ENCODE results near the gene KCNG1.
A peak's percentile ranks its signal among the peaks of the same experiment; 100 is the strongest.

Gene KCNG1

DNA sequence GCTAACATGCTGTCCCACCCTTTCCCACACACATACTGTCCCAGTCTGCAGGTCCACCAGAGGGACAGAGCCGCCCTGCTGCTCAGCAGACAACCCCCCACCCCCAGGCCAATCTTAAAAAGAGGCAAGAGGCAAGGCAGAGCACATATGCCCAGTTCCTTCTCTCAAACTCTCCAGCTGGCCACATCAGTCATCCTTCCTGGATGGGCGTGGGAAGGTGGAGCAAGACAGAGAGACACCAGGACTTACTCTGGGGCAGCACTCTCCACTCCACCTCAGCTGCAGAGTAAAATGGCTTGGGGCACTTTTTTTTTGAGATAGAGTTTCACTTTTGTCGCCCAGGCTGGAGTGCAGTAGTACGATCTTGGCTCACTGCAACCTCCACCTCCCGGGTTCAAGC, 53.5 kb downstream of the KCNG1 start:
- DNase-seq, result no peak
- CTCF ChIA-PET, result no interaction called here
- H3K4me3 ChIP-seq (ENCODE audit: control insufficient read depth in 1 of 7, extremely low read depth in 1 of 7, insufficient read depth in 4 of 7, low read depth in 2 of 7, low read length in 6 of 7), result no peak overlapping the region
- POLR2A ChIA-PET, result no interaction called here
- no peaks in the 10 kb centered on the region for H3K9me3 ChIP-seq (ENCODE audit: control extremely low read depth in 1 of 5, control insufficient read depth in 4 of 5, insufficient read depth in 2 of 5, low read depth in 1 of 5, low read length in 4 of 5)
- H3K36me3 ChIP-seq (ENCODE audit: control insufficient read depth in 4 of 4, insufficient read depth in 4 of 4, low read length in 3 of 4), result no peaks in the 10 kb centered on the region
- H3K27me3 ChIP-seq (replicated peaks in 2 of 5; ENCODE audit: control insufficient read depth in 4 of 5, insufficient read depth in 5 of 5, low read length in 4 of 5), result peaks cover 0 to 11% (median 4%) of the 10 kb centered on the region in 5 experiments
- H3K4me1 ChIP-seq (ENCODE audit: control extremely low read depth in 1 of 4, control insufficient read depth in 4 of 4, insufficient read depth in 4 of 4, low read length in 3 of 4), result no peaks in the 10 kb centered on the region
- WGBS (ENCODE audit: insufficient coverage), result 100% methylated on average over 3 of the region's 5 CpGs
- H3K27ac ChIP-seq (ENCODE audit: insufficient read depth in 1 of 2, low read depth in 1 of 2, low read length in 2 of 2, poor library complexity in 1 of 2, severe bottlenecking in 2 of 2), result no peak overlapping the region

DNA sequence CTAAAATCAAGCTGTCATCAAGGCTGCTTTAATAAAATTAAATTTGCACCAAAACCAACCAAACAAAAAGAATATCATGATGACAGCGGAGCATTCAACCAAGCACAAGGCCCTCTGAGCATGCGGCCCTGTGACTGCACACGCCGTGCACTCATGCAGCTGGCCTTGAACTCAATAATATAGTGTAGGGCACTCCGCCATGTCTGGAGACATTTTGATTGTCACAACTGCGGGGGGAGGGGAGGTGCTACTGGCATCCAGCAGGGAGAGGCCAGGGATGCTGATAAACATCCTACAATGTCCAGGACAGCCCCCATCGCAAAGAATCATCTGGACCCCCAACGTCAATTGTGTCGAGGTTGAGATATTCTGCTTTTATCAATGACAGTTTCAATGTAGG, 54.6 kb downstream of the KCNG1 start:
- CTCF ChIA-PET, result interaction anchor here (2.0 kb wide), 1 partner anchor 13 kb away, joined by 9 read pairs; no protein-coding TSS in a partner anchor
- no peak overlapping the region for H3K4me3 ChIP-seq (ENCODE audit: control insufficient read depth in 1 of 7, extremely low read depth in 1 of 7, insufficient read depth in 4 of 7, low read depth in 2 of 7, low read length in 6 of 7)
- POLR2A ChIA-PET, result interaction anchor here (1.3 kb wide), 1 partner anchor 10 kb away, joined by 4 read pairs; the partner anchor contains the start of genes DPM1 and MOCS3
- DNase-seq, result no peak
- H3K4me1 ChIP-seq (ENCODE audit: control extremely low read depth in 1 of 4, control insufficient read depth in 4 of 4, insufficient read depth in 4 of 4, low read length in 3 of 4), result no peaks in the 10 kb centered on the region
- H3K27ac ChIP-seq (ENCODE audit: insufficient read depth in 1 of 2, low read depth in 1 of 2, low read length in 2 of 2, poor library complexity in 1 of 2, severe bottlenecking in 2 of 2), result no peak overlapping the region
- H3K9me3 ChIP-seq (ENCODE audit: control extremely low read depth in 1 of 5, control insufficient read depth in 4 of 5, insufficient read depth in 2 of 5, low read depth in 1 of 5, low read length in 4 of 5), result no peaks in the 10 kb centered on the region
- H3K36me3 ChIP-seq (ENCODE audit: control insufficient read depth in 4 of 4, insufficient read depth in 4 of 4, low read length in 3 of 4), result no peaks in the 10 kb centered on the region
- 90% methylated on average over 8 of the region's 9 CpGs for whole genome bisulfite sequencing (ENCODE audit: insufficient coverage)
- peaks cover 0 to 11% (median 4%) of the 10 kb centered on the region in 5 experiments for H3K27me3 ChIP-seq (replicated peaks in 2 of 5; ENCODE audit: control insufficient read depth in 4 of 5, insufficient read depth in 5 of 5, low read length in 4 of 5)

DNA sequence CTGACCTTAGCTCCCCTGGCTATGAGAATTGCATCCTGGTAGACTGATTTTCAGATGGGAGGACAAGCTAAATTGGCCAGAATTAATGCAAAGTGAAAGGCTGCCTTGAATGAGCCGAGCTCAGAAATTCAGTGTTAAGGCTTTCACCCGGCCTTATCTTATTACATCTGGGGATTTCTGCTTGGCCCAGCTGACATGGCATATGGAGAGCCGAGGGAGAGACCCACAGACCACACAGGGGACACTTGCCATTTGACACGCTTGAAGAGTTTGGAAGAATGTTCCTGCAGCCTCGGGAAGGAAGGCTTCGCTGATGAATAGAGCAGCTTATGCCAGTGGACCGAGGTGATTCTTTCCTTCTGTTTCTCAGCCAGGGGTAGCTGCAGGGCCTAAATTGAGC, 55.3 kb downstream of the KCNG1 start:
- peaks cover 0 to 11% (median 4%) of the 10 kb centered on the region in 5 experiments for H3K27me3 ChIP-seq (replicated peaks in 2 of 5; ENCODE audit: control insufficient read depth in 4 of 5, insufficient read depth in 5 of 5, low read length in 4 of 5)

DNA sequence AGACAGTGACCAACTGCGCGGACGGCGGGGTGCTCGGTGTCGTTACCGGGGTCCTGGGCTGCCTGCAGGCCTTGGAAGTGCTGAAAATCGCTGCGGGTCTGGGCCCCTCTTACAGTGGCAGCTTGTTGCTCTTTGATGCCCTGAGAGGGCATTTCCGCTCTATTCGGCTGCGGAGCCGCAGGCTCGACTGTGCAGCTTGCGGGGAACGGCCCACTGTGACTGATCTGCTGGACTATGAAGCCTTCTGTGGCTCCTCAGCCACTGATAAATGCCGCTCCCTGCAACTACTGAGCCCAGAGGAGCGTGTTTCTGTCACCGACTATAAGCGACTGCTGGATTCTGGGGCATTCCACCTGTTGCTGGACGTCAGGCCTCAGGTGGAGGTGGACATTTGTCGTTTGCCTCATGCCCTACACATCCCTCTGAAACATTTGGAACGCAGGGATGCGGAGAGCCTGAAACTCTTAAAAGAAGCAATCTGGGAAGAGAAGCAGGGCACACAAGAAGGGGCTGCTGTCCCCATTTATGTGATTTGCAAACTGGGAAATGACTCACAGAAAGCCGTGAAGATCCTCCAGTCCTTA, 63.3 kb downstream of the KCNG1 start:
- H3K27ac ChIP-seq (ENCODE audit: insufficient read depth in 1 of 2, low read depth in 1 of 2, low read length in 2 of 2, poor library complexity in 1 of 2, severe bottlenecking in 2 of 2), result peak overlapping the region in 1 of 2 experiments; percentile 100
- peak in 1 of 3 donors; percentile 28 for DNase-seq
- H3K9me3 ChIP-seq (ENCODE audit: control extremely low read depth in 1 of 5, control insufficient read depth in 4 of 5, insufficient read depth in 2 of 5, low read depth in 1 of 5, low read length in 4 of 5), result no peaks in the 10 kb centered on the region
- H3K27me3 ChIP-seq (replicated peaks in 2 of 5; ENCODE audit: control insufficient read depth in 4 of 5, insufficient read depth in 5 of 5, low read length in 4 of 5), result no peaks in the 10 kb centered on the region
- H3K4me3 ChIP-seq (ENCODE audit: control insufficient read depth in 1 of 7, extremely low read depth in 1 of 7, insufficient read depth in 4 of 7, low read depth in 2 of 7, low read length in 6 of 7), result peak overlapping the region; percentile 83 to 98 (median 94)
- H3K4me1 ChIP-seq (ENCODE audit: control extremely low read depth in 1 of 4, control insufficient read depth in 4 of 4, insufficient read depth in 4 of 4, low read length in 3 of 4), result peaks cover 9 to 26% (median 24%) of the 10 kb centered on the region in 4 experiments
- peaks cover 6 to 19% (median 12%) of the 10 kb centered on the region in 4 experiments for H3K36me3 ChIP-seq (ENCODE audit: control insufficient read depth in 4 of 4, insufficient read depth in 4 of 4, low read length in 3 of 4)
- 72% methylated on average over 25 of the region's 25 CpGs for WGBS (ENCODE audit: insufficient coverage)
- CTCF ChIA-PET, result interaction anchor here (1.2 kb wide), 1 partner anchor 22 kb away, joined by 6 read pairs; no protein-coding TSS in a partner anchor
- POLR2A ChIA-PET, result interaction anchor here (3.0 kb wide), 1 partner anchor 28 kb away, joined by 20 read pairs; the partner anchor contains the start of gene ADNP

More for the DNA sequence above, 55.3 kb downstream of the KCNG1 start:
- no peaks in the 10 kb centered on the region for H3K36me3 ChIP-seq (ENCODE audit: control insufficient read depth in 4 of 4, insufficient read depth in 4 of 4, low read length in 3 of 4)
- H3K27ac ChIP-seq (ENCODE audit: insufficient read depth in 1 of 2, low read depth in 1 of 2, low read length in 2 of 2, poor library complexity in 1 of 2, severe bottlenecking in 2 of 2), result no peak overlapping the region
- no peaks in the 10 kb centered on the region for H3K4me1 ChIP-seq (ENCODE audit: control extremely low read depth in 1 of 4, control insufficient read depth in 4 of 4, insufficient read depth in 4 of 4, low read length in 3 of 4)
- CTCF ChIA-PET, result interaction anchor here (2.0 kb wide), 1 partner anchor 13 kb away, joined by 9 read pairs; no protein-coding TSS in a partner anchor
- DNase-seq, result no peak
- no peaks in the 10 kb centered on the region for H3K9me3 ChIP-seq (ENCODE audit: control extremely low read depth in 1 of 5, control insufficient read depth in 4 of 5, insufficient read depth in 2 of 5, low read depth in 1 of 5, low read length in 4 of 5)
- H3K4me3 ChIP-seq (ENCODE audit: control insufficient read depth in 1 of 7, extremely low read depth in 1 of 7, insufficient read depth in 4 of 7, low read depth in 2 of 7, low read length in 6 of 7), result no peak overlapping the region
- POLR2A ChIA-PET, result interaction anchor here (1.3 kb wide), 1 partner anchor 9 kb away, joined by 4 read pairs; the partner anchor contains the start of genes DPM1 and MOCS3
- 71% methylated on average over 7 of the region's 7 CpGs for WGBS (ENCODE audit: insufficient coverage)

DNA sequence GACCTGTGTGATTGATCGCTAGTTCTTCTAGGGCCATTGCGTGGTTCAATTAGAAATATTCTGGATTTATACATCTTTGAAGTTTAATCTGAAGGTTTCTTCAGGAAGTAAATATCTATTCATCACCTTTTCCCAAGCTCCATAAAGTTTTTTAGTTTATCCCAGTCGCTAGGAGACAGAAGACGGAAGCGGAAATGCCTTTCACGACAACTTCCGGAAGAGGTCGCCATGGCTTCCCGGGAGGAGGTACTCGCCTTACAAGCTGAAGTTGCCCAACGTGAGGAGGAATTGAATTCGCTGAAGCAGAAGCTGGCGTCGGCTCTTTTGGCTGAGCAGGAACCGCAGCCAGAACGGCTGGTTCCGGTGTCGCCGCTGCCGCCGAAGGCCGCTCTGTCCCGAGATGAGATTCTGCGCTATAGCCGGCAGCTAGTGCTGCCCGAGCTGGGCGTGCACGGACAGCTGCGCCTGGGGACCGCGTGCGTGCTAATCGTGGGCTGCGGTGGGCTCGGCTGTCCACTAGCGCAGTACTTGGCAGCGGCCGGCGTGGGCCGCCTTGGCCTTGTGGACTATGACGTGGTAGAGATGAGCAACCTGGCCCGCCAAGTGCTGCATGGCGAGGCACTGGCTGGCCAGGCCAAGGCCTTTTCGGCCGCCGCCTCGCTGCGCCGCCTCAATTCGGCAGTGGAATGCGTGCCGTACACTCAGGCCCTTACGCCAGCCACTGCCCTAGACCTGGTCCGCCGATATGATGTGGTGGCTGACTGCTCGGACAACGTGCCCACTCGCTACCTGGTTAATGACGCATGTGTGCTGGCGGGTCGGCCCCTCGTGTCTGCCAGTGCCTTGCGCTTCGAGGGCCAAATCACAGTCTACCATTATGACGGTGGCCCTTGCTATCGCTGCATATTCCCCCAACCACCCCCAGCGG, 64.0 kb downstream of the KCNG1 start, which contains the start of gene MOCS3:
TSS of gene MOCS3 (plus strand) at position 204 of the 928 bp plus-strand sequence. CDS start at position 229, 25 bp downstream.
- POLR2A ChIA-PET, result interaction anchor here (0.6 to 3.0 kb wide), 5 partner anchors 9 to 165 kb away, joined by 3 to 20 read pairs (median 6); partner anchors contain the start of genes ADNP and BCAS4

DNA sequence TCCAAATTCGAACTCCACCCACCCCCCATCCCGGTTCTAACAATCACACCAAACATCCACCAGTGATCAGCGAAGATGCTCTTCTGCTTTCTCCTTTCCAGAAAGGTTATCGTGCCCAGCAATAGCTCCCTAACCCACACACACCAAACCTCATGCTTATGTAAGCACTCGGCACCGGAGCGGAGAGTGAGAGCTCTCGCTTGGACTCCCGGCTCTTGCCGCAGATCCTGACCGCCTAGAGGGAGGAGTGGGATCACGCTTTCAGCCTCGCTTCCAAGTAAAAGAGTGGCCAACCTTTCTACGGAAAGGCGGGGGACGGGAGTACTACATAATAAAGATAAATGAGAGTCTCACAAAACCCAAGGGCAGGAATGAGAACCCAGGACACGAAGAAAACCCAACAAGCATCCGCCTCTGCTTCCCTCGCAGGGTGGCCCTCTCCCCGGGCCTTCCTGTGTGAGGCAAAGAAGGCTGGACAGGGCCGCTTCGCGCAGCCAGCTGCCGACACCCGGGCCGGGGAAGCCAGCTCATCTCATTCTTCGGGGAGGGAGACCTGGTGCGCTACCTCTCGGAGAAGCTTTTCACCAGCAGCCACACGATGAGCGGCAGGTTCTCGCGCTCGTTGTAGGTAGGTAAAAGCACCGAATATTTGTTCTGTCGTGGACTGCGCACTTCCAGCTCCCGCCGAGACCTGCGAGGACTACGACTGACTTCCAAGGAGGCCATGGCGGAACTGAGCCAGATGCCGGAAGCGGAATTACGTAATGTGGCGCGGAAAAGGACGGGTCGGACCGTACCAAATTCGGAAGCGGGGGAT, 64.9 kb downstream of the KCNG1 start, which contains the start of gene DPM1:
TSS of gene DPM1 (minus strand) at position 735 of the 817 bp plus-strand sequence. CDS start at position 726, 9 bp downstream.
- under 1% methylated on average over 50 of the region's 52 CpGs for WGBS (ENCODE audit: insufficient coverage)
- POLR2A ChIA-PET, result interaction anchor here (0.6 to 3.0 kb wide), 7 partner anchors 10 to 165 kb away, joined by 3 to 20 read pairs (median 4); partner anchors contain the start of genes ADNP and BCAS4
- DNase-seq, result peak; percentile 68 to 98 (median 95)
- Histone ChIP-seq H3K9me3 (ENCODE audit: control extremely low read depth in 1 of 5, control insufficient read depth in 4 of 5, insufficient read depth in 2 of 5, low read depth in 1 of 5, low read length in 4 of 5) (no peaks in the 10 kb centered on the region), H3K36me3 (ENCODE audit: control insufficient read depth in 4 of 4, insufficient read depth in 4 of 4, low read length in 3 of 4) (peaks cover 9 to 33% (median 20%) of the 10 kb centered on the region in 4 experiments), H3K27me3 (replicated peaks in 2 of 5; ENCODE audit: control insufficient read depth in 4 of 5, insufficient read depth in 5 of 5, low read length in 4 of 5) (no peaks in the 10 kb centered on the region), H3K27ac (ENCODE audit: insufficient read depth in 1 of 2, low read depth in 1 of 2, low read length in 2 of 2, poor library complexity in 1 of 2, severe bottlenecking in 2 of 2) (peak within 1 kb of the TSS; percentile 100), H3K4me3 (ENCODE audit: control insufficient read depth in 1 of 7, extremely low read depth in 1 of 7, insufficient read depth in 4 of 7, low read depth in 2 of 7, low read length in 6 of 7) (peak within 1 kb of the TSS; percentile 83 to 98 (median 94)), H3K4me1 (ENCODE audit: control extremely low read depth in 1 of 4, control insufficient read depth in 4 of 4, insufficient read depth in 4 of 4, low read length in 3 of 4) (peaks cover 9 to 26% (median 24%) of the 10 kb centered on the region in 4 experiments)
- CTCF ChIA-PET, result interaction anchor here (0.8 to 1.8 kb wide), 10 partner anchors 11 to 167 kb away, joined by 3 to 7 read pairs (median 4); partner anchors contain the start of gene BCAS4

More for the DNA sequence above, 64.0 kb downstream of the KCNG1 start, which contains the start of gene MOCS3:
- Histone ChIP-seq H3K36me3 (ENCODE audit: control insufficient read depth in 4 of 4, insufficient read depth in 4 of 4, low read length in 3 of 4) (peaks cover 7 to 25% (median 17%) of the 10 kb centered on the region in 4 experiments), H3K27ac (ENCODE audit: insufficient read depth in 1 of 2, low read depth in 1 of 2, low read length in 2 of 2, poor library complexity in 1 of 2, severe bottlenecking in 2 of 2) (peak within 1 kb of the TSS; percentile 100), H3K4me3 (ENCODE audit: control insufficient read depth in 1 of 7, extremely low read depth in 1 of 7, insufficient read depth in 4 of 7, low read depth in 2 of 7, low read length in 6 of 7) (peak within 1 kb of the TSS; percentile 83 to 98 (median 94)), H3K4me1 (ENCODE audit: control extremely low read depth in 1 of 4, control insufficient read depth in 4 of 4, insufficient read depth in 4 of 4, low read length in 3 of 4) (peaks cover 9 to 26% (median 24%) of the 10 kb centered on the region in 4 experiments), H3K9me3 (ENCODE audit: control extremely low read depth in 1 of 5, control insufficient read depth in 4 of 5, insufficient read depth in 2 of 5, low read depth in 1 of 5, low read length in 4 of 5) (no peaks in the 10 kb centered on the region), H3K27me3 (replicated peaks in 2 of 5; ENCODE audit: control insufficient read depth in 4 of 5, insufficient read depth in 5 of 5, low read length in 4 of 5) (no peaks in the 10 kb centered on the region)
- 2% methylated on average over 66 of the region's 67 CpGs for WGBS (ENCODE audit: insufficient coverage)
- peak; percentile 98 to 99 (median 99) for DNase-seq
- CTCF ChIA-PET, result interaction anchor here (0.8 to 1.7 kb wide), 7 partner anchors 11 to 165 kb away, joined by 3 to 7 read pairs (median 3); partner anchors contain the start of gene BCAS4
